Measurements from ENCODE around the gene CTH.

GRCh38 chr1:70458131-70458530 is 47.1 kb downstream of the CTH start:
- TF ChIP-seq CTCF (IDR thresholded peaks at IDR 0.05) (no peak), POLR2A (IDR thresholded peaks at IDR 0.05) (no peak)

Measured in adrenal gland (tissue), 5 donors.